ENCODE data around the gene STAMBP.

GRCh38 chr2:73811878-73812277 is 16.9 kb upstream of the STAMBP start:
- no peak for TF ChIP-seq CTCF (IDR thresholded peaks at IDR 0.05)
- no peak for TF ChIP-seq POLR2A (IDR thresholded peaks at IDR 0.05)
